ENCODE results near the gene CDK5RAP2. TPM values are rescaled to one million over a fixed set of nuclear protein-coding genes. Genes with fewer than 3 reads are reported as not detected.

The CDK5RAP2 gene
- total RNA-seq, 1 donor from 2014 or later = 59.8 TPM

GRCh38 chr9:120383611-120383998 lies 196.4 kb downstream of the CDK5RAP2 start:
- Mint-ChIP-seq H3K4me3 (ENCODE audit: low read depth) (no peak overlapping the region), H3K4me1 (ENCODE audit: low read depth) (no peaks in the 10 kb centered on the region), H3K9me3 (peaks cover 1% of the 10 kb centered on the region), H3K27me3 (ENCODE audit: low read depth) (no peaks in the 10 kb centered on the region), H3K27ac (no peak overlapping the region), H3K36me3 (ENCODE audit: low read depth) (peaks cover 7% of the 10 kb centered on the region)
- intact Hi-C loops (cut with micrococcal nuclease) = no loop called here
- no peak for DNase-seq (ENCODE audit: low spot score)

- Mint-ChIP-seq H3K4me1 (ENCODE audit: low read depth) (no peaks in the 10 kb centered on the region), H3K9me3 (peaks cover 8% of the 10 kb centered on the region), H3K4me3 (ENCODE audit: low read depth) (no peak overlapping the region), H3K36me3 (ENCODE audit: low read depth) (no peaks in the 10 kb centered on the region), H3K27me3 (ENCODE audit: low read depth) (no peaks in the 10 kb centered on the region), H3K27ac (no peak overlapping the region)
- intact Hi-C loops (cut with micrococcal nuclease) = no loop called here
- no peak for DNase-seq (ENCODE audit: low spot score)
Measured at GRCh38 chr9:120382453-120382852, 197.5 kb downstream of the CDK5RAP2 start.

- Mint-ChIP-seq H3K4me3 (ENCODE audit: low read depth) (no peak overlapping the region), H3K9me3 (peaks cover 8% of the 10 kb centered on the region), H3K36me3 (ENCODE audit: low read depth) (no peaks in the 10 kb centered on the region), H3K4me1 (ENCODE audit: low read depth) (no peaks in the 10 kb centered on the region), H3K27me3 (ENCODE audit: low read depth) (no peaks in the 10 kb centered on the region), H3K27ac (no peak overlapping the region)
- no peak for DNase-seq (ENCODE audit: low spot score)
- intact Hi-C loops (cut with micrococcal nuclease) = no loop called here
Measured at GRCh38 chr9:120381839-120382238, 198.1 kb downstream of the CDK5RAP2 start.

- Mint-ChIP-seq H3K4me1 (ENCODE audit: low read depth) (no peaks in the 10 kb centered on the region), H3K36me3 (ENCODE audit: low read depth) (no peaks in the 10 kb centered on the region), H3K4me3 (ENCODE audit: low read depth) (no peak overlapping the region), H3K9me3 (peaks cover 8% of the 10 kb centered on the region), H3K27me3 (ENCODE audit: low read depth) (no peaks in the 10 kb centered on the region), H3K27ac (no peak overlapping the region)
- DNase-seq (ENCODE audit: low spot score) = no peak
- intact Hi-C loops (cut with micrococcal nuclease) = no loop called here
Measured at GRCh38 chr9:120379611-120380010, 200.4 kb downstream of the CDK5RAP2 start.

- H3K36me3 Mint-ChIP-seq (ENCODE audit: low read depth) = no peaks in the 10 kb centered on the region
- H3K27me3 Mint-ChIP-seq (ENCODE audit: low read depth) = no peaks in the 10 kb centered on the region
- H3K4me1 Mint-ChIP-seq (ENCODE audit: low read depth) = no peaks in the 10 kb centered on the region
- no peak overlapping the region for H3K4me3 Mint-ChIP-seq (ENCODE audit: low read depth)
- no peak overlapping the region for H3K27ac Mint-ChIP-seq
- DNase-seq (ENCODE audit: low spot score) = no peak
- H3K9me3 Mint-ChIP-seq = peaks cover 8% of the 10 kb centered on the region
- intact Hi-C loops (cut with micrococcal nuclease) = no loop called here
Measured at GRCh38 chr9:120378680-120379079, 201.3 kb downstream of the CDK5RAP2 start.

GRCh38 chr9:120377268-120378159 lies 202.5 kb downstream of the CDK5RAP2 start:
- Mint-ChIP-seq H3K4me1 (ENCODE audit: low read depth) (no peaks in the 10 kb centered on the region), H3K9me3 (peaks cover 8% of the 10 kb centered on the region), H3K4me3 (ENCODE audit: low read depth) (no peak overlapping the region), H3K27me3 (ENCODE audit: low read depth) (no peaks in the 10 kb centered on the region), H3K36me3 (ENCODE audit: low read depth) (no peaks in the 10 kb centered on the region), H3K27ac (no peak overlapping the region)
- DNase-seq (ENCODE audit: low spot score) = no peak
- intact Hi-C loops (cut with micrococcal nuclease) = no loop called here

GRCh38 chr9:120376101-120376500 lies 203.9 kb downstream of the CDK5RAP2 start:
- Mint-ChIP-seq H3K36me3 (ENCODE audit: low read depth) (no peaks in the 10 kb centered on the region), H3K4me3 (ENCODE audit: low read depth) (no peak overlapping the region), H3K4me1 (ENCODE audit: low read depth) (no peaks in the 10 kb centered on the region), H3K9me3 (peaks cover 8% of the 10 kb centered on the region), H3K27ac (no peak overlapping the region), H3K27me3 (ENCODE audit: low read depth) (no peaks in the 10 kb centered on the region)
- DNase-seq (ENCODE audit: low spot score) = no peak
- intact Hi-C loops (cut with micrococcal nuclease) = no loop called here

- peaks cover 8% of the 10 kb centered on the region for H3K9me3 Mint-ChIP-seq
- H3K36me3 Mint-ChIP-seq (ENCODE audit: low read depth) = no peaks in the 10 kb centered on the region
- no peak for DNase-seq (ENCODE audit: low spot score)
- H3K4me1 Mint-ChIP-seq (ENCODE audit: low read depth) = no peaks in the 10 kb centered on the region
- no peaks in the 10 kb centered on the region for H3K27me3 Mint-ChIP-seq (ENCODE audit: low read depth)
- intact Hi-C loops (cut with micrococcal nuclease) = no loop called here
- H3K27ac Mint-ChIP-seq = no peak overlapping the region
- H3K4me3 Mint-ChIP-seq (ENCODE audit: low read depth) = no peak overlapping the region
Measured at GRCh38 chr9:120375316-120375715, 204.7 kb downstream of the CDK5RAP2 start.

- H3K4me3 Mint-ChIP-seq (ENCODE audit: low read depth) = no peak overlapping the region
- no peaks in the 10 kb centered on the region for H3K27me3 Mint-ChIP-seq (ENCODE audit: low read depth)
- peaks cover 8% of the 10 kb centered on the region for H3K9me3 Mint-ChIP-seq
- no peaks in the 10 kb centered on the region for H3K36me3 Mint-ChIP-seq (ENCODE audit: low read depth)
- no peaks in the 10 kb centered on the region for H3K4me1 Mint-ChIP-seq (ENCODE audit: low read depth)
- H3K27ac Mint-ChIP-seq = no peak overlapping the region
- intact Hi-C loops (cut with micrococcal nuclease) = no loop called here
- DNase-seq (ENCODE audit: low spot score) = no peak
Measured at GRCh38 chr9:120374817-120375216, 205.2 kb downstream of the CDK5RAP2 start.

- H3K27ac Mint-ChIP-seq = no peak overlapping the region
- DNase-seq (ENCODE audit: low spot score) = no peak
- H3K4me3 Mint-ChIP-seq (ENCODE audit: low read depth) = no peak overlapping the region
- H3K9me3 Mint-ChIP-seq = peaks cover 8% of the 10 kb centered on the region
- intact Hi-C loops (cut with micrococcal nuclease) = no loop called here
- H3K4me1 Mint-ChIP-seq (ENCODE audit: low read depth) = no peaks in the 10 kb centered on the region
- H3K27me3 Mint-ChIP-seq (ENCODE audit: low read depth) = no peaks in the 10 kb centered on the region
- H3K36me3 Mint-ChIP-seq (ENCODE audit: low read depth) = no peaks in the 10 kb centered on the region
Measured at GRCh38 chr9:120374239-120374638, 205.7 kb downstream of the CDK5RAP2 start.

- Mint-ChIP-seq H3K9me3 (peaks cover 6% of the 10 kb centered on the region), H3K4me3 (ENCODE audit: low read depth) (no peak overlapping the region), H3K27ac (no peak overlapping the region), H3K36me3 (ENCODE audit: low read depth) (no peaks in the 10 kb centered on the region), H3K27me3 (ENCODE audit: low read depth) (no peaks in the 10 kb centered on the region), H3K4me1 (ENCODE audit: low read depth) (no peaks in the 10 kb centered on the region)
- intact Hi-C loops (cut with micrococcal nuclease) = no loop called here
- no peak for DNase-seq (ENCODE audit: low spot score)
Measured at GRCh38 chr9:120372040-120372439, 207.9 kb downstream of the CDK5RAP2 start.

- Mint-ChIP-seq H3K36me3 (ENCODE audit: low read depth) (no peaks in the 10 kb centered on the region), H3K4me1 (ENCODE audit: low read depth) (no peaks in the 10 kb centered on the region), H3K27me3 (ENCODE audit: low read depth) (no peaks in the 10 kb centered on the region), H3K27ac (no peak overlapping the region), H3K9me3 (peaks cover 6% of the 10 kb centered on the region), H3K4me3 (ENCODE audit: low read depth) (no peak overlapping the region)
- DNase-seq (ENCODE audit: low spot score) = no peak
- intact Hi-C loops (cut with micrococcal nuclease) = no loop called here
Measured at GRCh38 chr9:120369608-120370220, 210.3 kb downstream of the CDK5RAP2 start.

- no peak overlapping the region for H3K4me3 Mint-ChIP-seq (ENCODE audit: low read depth)
- peaks cover 6% of the 10 kb centered on the region for H3K9me3 Mint-ChIP-seq
- no peak overlapping the region for H3K27ac Mint-ChIP-seq
- DNase-seq (ENCODE audit: low spot score) = no peak
- intact Hi-C loops (cut with micrococcal nuclease) = no loop called here
- no peaks in the 10 kb centered on the region for H3K4me1 Mint-ChIP-seq (ENCODE audit: low read depth)
- H3K27me3 Mint-ChIP-seq (ENCODE audit: low read depth) = no peaks in the 10 kb centered on the region
- H3K36me3 Mint-ChIP-seq (ENCODE audit: low read depth) = no peaks in the 10 kb centered on the region
Measured at GRCh38 chr9:120368799-120369198, 211.2 kb downstream of the CDK5RAP2 start.
